Non-pigmented ciliary epithelial cell (primary cell): ENCODE measurements around the gene IL3RA.
"Not testable (repeated sequence)": the region's sequence is repeated elsewhere in the genome, so short reads cannot be mapped to it uniquely, and the experiment has no call there.

Experiments used
- DNase-seq: peaks from one replicate; pipeline ENCODE4 v3.0.0-alpha.2; 2010; ENCODE audit warnings: low read depth

The IL3RA gene

GRCh38 chrX:1332433-1332832, 4.2 kb upstream of the IL3RA start:
- DNase-seq, result not testable (repeated sequence)

GRCh38 chrX:1334854-1335253, 1.7 kb upstream of the IL3RA start:
- no peak for DNase-seq

DNA sequence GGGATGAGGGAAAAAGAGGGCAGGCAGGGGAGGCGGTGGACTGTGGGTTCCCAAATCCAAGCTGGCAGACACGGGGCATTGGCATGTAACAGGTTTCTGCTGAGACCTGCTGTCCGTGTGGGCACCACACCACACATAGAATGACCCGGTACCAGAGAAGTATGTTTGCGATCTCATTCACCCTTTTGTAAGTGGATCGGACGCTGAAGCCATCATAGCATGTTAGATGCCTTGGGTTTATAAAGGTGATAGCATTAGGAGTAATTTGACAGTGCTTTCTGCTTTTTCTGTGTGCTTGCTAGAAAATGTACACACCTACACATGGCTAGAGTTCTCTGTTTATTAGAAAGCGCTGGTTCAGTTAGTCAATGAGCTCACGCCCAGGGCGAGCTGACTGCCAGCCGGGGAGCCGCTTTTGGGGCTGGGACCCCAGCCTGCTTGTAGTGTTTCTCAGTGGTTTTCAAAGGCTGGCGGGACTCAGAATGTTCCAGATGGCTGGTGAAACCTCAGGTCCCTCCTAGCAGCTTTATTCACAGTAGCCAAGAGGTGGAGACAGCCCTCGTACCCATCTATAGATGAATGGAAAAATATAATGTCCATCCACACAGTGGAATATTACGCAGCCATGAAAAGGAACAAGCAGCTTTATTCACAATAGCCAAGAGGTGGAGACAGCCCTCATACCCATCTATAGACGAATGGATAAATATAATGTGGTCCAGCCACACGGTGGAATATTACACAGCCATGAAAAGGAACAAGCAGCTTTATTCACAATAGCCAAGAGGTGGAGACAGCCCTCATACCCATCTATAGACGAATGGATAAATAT, 579 bp downstream of the IL3RA start:
- DNase-seq, result no peak

DNA sequence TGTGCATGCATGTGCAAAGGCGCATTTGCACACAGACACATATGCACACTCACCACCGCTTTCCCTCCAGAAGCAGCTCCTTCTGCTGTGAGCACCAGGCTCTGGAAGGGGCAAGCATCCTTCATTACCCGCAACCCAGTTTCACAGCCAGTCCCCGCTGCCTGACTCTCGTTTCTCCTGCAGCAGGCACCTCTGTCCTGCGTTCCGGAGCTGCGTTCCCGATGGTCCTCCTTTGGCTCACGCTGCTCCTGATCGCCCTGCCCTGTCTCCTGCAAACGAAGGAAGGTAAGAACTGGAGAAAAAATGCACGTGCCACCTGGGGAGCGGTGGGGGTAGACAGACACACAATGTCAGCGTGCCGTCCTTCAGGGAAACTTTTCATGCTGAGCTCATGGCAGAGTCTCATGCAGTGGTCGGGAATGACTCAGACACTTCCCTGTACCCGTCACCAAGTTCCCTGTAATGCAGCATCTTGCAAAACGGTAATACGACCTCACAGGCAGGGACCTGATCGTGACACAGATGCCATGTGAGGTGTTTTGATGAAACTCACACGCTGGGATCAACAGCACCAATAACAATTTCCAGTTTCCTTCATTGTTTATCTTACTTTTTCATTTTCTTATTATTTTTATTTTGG, 5.1 kb downstream of the IL3RA start:
- no peak for DNase-seq

- not testable (repeated sequence) for DNase-seq
Measured at GRCh38 chrX:1349606-1350005, 13.0 kb downstream of the IL3RA start.

GRCh38 chrX:1351981-1352714, 15.6 kb downstream of the IL3RA start:
- DNase-seq, result no peak

DNA sequence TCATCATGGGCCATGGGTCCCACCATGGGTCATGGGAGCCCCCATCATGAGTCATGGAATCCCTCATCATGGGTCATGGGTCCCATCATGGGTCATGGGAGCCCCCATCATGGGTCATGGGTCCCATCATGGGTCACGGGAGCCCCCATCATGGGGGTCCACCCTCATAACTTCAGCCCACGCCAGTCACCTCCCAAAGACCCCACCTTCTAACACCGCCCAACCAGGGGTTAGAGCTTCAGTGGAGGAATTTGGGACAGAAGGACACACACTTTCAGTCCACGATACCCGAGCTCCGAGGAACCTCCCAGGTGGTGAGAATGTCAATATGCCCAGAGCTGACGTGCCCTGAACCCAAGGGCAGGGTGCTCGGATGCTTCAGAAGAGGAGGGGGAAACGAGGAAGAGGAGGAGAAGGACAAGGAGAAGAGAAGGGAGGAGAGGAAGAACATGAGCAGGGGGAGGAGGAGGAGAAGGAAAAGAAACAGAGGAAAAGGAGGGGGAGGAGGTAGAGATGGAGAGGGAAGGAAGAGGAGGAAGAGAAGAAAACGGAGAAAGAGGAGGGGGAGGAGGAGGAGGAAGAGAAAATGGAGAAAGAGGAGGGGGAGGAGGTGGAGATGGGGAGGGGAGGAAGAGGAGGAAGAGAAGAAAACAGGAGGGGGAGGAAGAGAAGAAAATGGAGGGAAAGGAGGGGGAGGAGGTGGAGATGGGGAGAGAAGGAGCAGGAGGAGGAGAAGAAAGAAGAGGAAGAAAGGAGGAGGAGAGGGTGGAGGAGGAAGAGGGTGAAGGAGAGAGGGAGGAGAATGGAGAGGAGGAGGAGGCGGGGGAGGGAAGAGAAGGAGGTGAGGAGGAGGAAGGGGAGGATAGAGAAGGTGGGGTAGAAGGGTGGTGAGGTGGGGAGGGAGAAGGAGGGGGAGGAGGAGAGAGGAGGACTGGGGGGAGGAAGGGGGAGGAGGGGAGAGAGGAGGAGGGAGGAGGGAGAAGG, 17.7 kb downstream of the IL3RA start:
- no peak for DNase-seq

DNA sequence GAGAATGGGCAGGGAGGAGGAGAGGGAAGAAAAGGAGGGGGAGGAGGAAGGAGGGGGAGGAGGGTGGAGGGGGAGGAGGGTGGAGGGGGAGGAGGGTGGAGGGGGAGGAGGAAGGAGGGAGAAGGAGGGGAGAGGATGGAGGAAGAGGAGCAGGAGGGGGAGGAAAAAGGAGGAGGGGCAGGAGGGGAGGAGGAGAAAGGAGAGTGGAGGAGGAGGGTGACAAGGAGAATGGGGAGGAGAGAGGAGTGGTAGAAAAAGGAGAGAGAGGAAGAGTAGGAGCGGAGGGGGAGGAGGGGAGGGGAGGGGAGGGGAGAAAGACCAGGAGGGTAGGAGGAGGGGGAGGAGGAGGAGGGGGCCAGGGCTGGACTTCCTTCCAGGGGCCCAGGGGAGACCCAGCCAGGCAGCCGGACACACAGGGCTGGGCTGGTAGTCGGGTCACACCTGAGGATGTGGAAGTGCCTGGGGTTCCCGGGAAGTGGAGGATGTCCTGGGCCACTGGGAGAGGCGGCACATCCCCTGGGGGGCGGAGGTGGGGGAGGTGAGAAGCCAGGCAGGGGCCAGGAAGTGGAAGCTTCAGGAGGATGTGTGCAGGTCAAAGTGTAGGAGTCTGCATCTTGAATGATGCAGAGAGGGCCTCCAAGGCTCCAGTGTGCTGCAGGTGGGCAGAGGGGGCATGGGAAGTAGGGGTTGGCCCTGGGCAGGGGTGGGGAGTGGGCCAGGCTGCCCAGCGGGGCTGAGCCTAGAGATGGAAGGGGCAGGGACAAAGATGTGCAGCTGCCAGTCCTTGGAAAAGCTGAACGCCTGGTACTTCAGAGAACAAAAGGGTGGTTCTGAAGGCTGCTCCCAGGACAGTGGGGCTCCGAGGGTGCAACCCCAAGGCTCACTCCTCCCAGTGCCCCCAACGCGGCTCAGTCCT, 18.8 kb downstream of the IL3RA start:
- no peak for DNase-seq

DNA sequence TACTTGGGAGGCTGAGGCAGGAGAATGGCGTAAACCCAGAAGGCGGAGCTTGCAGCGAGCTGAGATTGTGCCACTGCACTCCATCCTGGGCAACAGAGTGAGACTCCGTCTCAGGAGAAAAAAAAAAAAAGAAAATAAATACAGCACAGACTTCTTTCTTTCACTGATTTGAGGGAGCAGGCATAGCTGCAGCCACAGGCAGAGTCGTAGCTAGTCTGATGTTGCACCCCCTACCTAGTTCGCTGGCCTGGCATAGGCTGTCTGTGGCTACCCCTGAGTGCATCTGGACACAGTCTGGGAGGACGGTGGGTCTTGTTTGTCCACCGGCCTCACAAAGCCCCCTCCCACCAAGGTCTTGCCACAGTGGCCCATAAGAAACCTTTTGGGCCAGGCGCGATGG, 21.4 kb downstream of the IL3RA start:
- DNase-seq, result no peak

DNA sequence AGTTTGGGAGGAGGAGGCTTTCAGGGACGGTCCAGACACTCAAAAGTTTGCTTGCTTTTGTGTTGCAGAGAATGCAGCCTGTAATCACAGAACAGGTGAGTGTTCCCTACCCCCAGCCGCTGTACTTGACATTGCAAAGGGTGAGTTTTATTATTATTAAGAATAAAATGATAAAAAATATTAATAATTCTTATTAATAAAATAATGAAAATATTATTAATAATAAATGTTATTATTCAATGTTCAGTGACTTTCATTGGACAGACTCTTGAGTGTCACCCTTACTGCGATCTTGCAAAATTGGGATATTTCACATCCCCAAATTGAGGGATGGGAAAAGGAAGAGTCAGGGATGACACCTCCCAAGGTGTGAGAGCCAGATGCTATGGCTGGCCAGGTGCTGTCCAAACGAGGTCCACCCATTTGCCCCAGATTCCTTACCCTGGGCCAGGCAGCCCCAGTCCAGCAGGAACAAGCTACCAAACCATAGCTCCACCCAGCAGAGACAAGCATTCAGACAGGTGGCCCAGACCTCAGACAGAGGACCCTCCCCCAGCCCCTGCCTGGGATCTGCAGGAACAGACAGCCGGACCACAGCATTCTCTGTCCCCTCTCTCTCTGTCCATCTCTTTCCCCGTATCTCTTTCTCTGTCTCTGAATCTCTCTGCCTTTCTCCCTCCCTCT, 22.4 kb downstream of the IL3RA start:
- DNase-seq, result no peak

- DNase-seq, result no peak
Measured at GRCh38 chrX:1359477-1359873, 22.9 kb downstream of the IL3RA start.

DNA sequence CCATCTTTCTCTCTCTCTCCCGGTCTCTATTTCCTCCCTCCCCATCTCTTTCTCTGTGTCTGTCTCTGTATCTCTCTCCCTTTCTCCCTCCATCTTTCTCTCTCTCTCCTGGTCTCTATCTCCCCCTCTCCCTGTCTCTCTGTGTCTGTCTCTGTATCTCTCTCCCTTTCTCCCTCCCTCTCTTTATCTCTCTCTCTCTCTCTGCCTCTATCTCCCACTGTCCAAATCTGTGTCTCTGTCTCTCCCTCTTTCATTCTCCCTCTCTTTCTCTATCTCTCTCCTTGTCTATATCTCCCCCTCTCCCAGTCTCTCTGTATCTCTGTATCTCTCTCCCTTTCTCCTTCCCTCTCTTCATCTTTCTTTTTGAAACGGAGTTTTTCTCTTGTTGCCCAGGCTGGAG, 23.6 kb downstream of the IL3RA start:
- DNase-seq, result no peak

GRCh38 chrX:1361275-1361674, 24.7 kb downstream of the IL3RA start:
- no peak for DNase-seq

DNA sequence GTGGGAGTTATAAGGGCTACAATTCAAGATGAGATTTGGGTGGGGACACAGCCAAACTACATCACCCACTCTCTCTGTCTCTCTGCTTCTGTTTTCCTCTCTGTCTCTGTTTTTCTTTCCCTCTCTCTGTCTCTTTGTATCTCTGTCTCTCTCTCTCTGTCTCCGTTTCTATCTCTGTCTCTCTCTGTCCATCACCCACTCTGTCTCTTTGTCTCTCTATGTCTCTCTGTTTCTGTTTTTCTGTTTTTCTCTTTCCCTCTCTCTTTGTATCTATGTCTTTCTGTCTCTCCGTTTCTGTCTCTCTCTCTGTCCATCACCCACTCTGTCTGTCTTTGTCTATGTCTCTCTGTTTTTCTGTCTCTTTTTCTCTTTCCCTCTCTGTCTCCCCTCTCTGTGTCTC, 25.3 kb downstream of the IL3RA start:
- no peak for DNase-seq

DNA sequence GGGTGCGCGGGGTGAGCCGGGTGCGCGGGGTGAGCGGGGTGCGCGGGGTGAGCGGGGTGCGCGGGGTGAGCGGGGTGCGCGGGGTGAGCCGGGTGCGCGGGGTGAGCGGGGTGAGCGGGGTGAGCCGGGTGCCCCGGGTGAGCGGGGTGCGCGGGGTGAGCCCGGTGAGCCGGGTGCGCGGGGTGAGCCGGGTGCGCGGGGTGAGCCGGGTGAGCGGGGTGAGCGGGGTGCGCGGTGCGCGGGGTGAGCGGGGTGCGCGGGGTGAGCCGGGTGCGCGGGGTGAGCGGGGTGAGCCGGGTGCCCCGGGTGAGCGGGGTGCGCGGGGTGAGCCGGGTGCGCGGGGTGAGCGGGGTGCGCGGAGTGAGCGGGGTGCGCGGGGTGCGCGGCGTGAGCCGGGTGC, 29.8 kb downstream of the IL3RA start:
- not testable (repeated sequence) for DNase-seq

GRCh38 chrX:1368385-1368698, 31.8 kb downstream of the IL3RA start:
- no peak for DNase-seq

DNA sequence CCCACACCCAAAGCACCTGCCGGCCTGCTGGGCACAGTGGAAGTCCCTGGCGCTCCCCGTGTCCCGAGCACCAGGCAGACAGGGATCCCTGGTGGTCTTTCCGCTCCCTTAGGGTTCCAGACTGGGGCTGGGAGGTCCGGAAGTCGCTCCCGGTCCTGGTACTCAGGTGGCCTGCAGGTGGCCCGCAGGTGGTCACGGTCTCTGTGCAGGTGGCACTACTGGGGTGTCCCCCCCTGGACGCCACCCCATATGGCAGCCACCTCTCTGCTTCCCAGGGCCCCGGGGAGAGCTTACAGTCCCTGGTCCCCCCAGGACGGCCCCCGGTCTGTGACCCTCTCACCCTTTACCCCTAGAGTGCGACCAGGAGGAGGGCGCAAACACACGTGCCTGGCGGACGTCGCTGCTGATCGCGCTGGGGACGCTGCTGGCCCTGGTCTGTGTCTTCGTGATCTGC, 41.7 kb downstream of the IL3RA start:
- no peak for DNase-seq

DNA sequence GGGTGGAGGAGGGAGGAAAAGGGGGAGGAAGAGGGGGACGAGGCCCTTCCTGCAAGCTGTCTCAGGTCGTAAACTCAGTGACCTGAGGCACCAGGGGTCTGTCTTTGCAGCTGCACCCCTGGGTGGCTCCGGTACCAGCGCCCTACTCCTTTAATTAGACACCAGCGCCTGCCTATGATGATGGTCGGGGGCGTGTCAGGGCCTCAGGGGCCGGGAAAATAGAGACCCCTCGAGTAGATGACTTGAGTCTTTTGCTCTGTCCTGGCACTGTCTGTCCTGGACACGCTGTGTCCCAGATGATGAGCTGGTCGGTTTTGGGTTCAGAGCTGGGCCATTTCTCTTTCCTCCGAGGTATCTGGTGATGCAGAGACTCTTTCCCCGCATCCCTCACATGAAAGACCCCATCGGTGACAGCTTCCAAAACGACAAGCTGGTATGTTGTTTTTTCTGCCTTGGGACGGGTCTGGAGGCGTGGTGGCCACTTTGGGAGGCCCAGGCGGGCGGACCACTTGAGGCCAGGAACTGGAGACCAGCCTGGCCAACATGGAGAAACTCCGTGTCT, 44.2 kb downstream of the IL3RA start:
- DNase-seq, result no peak

DNA sequence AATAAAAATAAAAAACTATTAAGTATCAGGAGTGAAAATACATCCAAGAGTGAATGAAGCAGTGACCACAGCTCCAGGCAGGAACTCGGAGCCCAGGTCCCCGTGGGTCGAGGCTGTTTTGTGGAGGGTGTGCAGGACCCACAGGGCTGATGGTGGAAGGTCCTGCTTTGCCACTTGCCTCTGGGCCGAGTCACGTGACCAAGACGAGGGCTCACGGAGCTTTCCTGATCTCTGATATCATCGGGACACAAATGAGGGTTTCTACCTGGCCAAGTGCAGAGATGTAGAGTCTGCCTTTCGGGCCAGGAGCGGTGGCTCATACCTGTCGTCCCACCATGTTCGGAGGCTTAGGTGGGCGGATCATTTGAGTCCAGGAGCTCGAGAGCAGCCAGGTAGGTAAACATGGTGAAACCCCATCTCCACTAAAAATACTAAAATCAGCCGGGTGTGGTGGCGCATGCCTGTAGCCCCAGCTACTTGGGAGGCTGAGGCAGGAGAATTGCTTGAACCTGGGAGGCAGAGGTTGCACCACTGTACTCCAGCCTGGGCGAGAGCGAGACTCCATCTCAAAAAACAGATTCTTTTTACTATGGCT, 48.2 kb downstream of the IL3RA start:
- no peak for DNase-seq
